Cardiac muscle cell (in vitro differentiated cells and primary cell): Measurements from ENCODE around the gene SLC25A21. TPM values are rescaled to one million over a fixed set of nuclear protein-coding genes. Genes with fewer than 3 reads are reported as not detected.

Experiments used
- DNase-seq, 2 donors: peaks; one replicate each; pipeline versions ENCODE4 v3.0.0 to v3.0.0-alpha.2; 2010 to 2017; ENCODE audit warnings: low read depth in 1 of 2, low spot score in 1 of 2
- H3K27ac ChIP-seq: fragments of 200-600 bp; sonication (generic); 2 replicates; pipeline ENCODE4 v1.5.1; 2016
- H3K27me3 ChIP-seq: fragments of 200-600 bp; sonication (generic); 2 replicates; pipeline ENCODE4 v1.6.0; 2016; ENCODE audit warnings: control low read depth
- H3K36me3 ChIP-seq: fragments of 200-600 bp; sonication (generic); 2 replicates; pipeline ENCODE4 v1.5.1; 2016; ENCODE audit warnings: control low read depth
- H3K4me1 ChIP-seq: fragments of 200-600 bp; sonication (generic); 2 replicates; pipeline ENCODE4 v1.8.1; 2017; ENCODE audit warnings: low read depth, mild to moderate bottlenecking, mixed run types
- H3K4me3 ChIP-seq: fragments of 200-600 bp; sonication (generic); 2 replicates; pipeline ENCODE4 v1.5.1; 2016; ENCODE audit warnings: mild to moderate bottlenecking
- H3K9me3 ChIP-seq: fragments of 200-600 bp; sonication (generic); 2 replicates; pipeline ENCODE4 v1.5.1; 2017; ENCODE audit warnings: low read depth, mild to moderate bottlenecking, control low read depth
- CTCF ChIP-seq: IDR thresholded peaks from 2 replicates; pipeline ENCODE4 v1.5.1; 2012; ENCODE audit warnings: low read depth, mild to moderate bottlenecking, low read length
- polyA plus RNA-seq: library from polyadenylated mRNA; unstranded; fragments of >200 nt; fragmentation: Nextera tagmentation; extraction: Ambion mirVana; gene quantifications from 2 replicates; pipeline ENCODE4 v1.2.1, GENCODE V29; 2016
- total RNA-seq: library from RNA; depleted of rRNA; stranded (reverse); fragments of >200 nt; gene quantifications from 2 replicates; pipeline ENCODE4 v1.2.3, GENCODE V29; 2016

SLC25A21 gene
- total and polyA plus RNA-seq, 2 experiments from 2014 or later = 0.63 to 8.4 TPM

- no peaks in the 10 kb centered on the region for H3K4me1 ChIP-seq
- no peaks in the 10 kb centered on the region for H3K36me3 ChIP-seq
- H3K9me3 ChIP-seq = no peaks in the 10 kb centered on the region
- no peak for TF ChIP-seq CTCF
- H3K27ac ChIP-seq = no peak overlapping the region
- H3K4me3 ChIP-seq = no peak overlapping the region
- DNase-seq = peak in 1 of 2 donors; percentile 33
- no peaks in the 10 kb centered on the region for H3K27me3 ChIP-seq
Measured at GRCh38 chr14:37142835-37143401, 29.5 kb downstream of the SLC25A21 start.

GRCh38 chr14:37140176-37140575 lies 32.2 kb downstream of the SLC25A21 start:
- H3K4me1 ChIP-seq = no peaks in the 10 kb centered on the region
- H3K9me3 ChIP-seq = no peaks in the 10 kb centered on the region
- H3K27me3 ChIP-seq = no peaks in the 10 kb centered on the region
- no peak for TF ChIP-seq CTCF
- H3K4me3 ChIP-seq = no peak overlapping the region
- H3K27ac ChIP-seq = no peak overlapping the region
- DNase-seq = no peak
- H3K36me3 ChIP-seq = no peaks in the 10 kb centered on the region

GRCh38 chr14:37139710-37140109 lies 32.7 kb downstream of the SLC25A21 start:
- no peak for DNase-seq
- Histone ChIP-seq H3K9me3 (no peaks in the 10 kb centered on the region), H3K4me1 (no peaks in the 10 kb centered on the region), H3K27me3 (no peaks in the 10 kb centered on the region), H3K27ac (no peak overlapping the region), H3K36me3 (no peaks in the 10 kb centered on the region), H3K4me3 (no peak overlapping the region)
- TF ChIP-seq CTCF = no peak

- no peaks in the 10 kb centered on the region for H3K9me3 ChIP-seq
- H3K27ac ChIP-seq = no peak overlapping the region
- TF ChIP-seq CTCF = no peak
- no peaks in the 10 kb centered on the region for H3K4me1 ChIP-seq
- no peaks in the 10 kb centered on the region for H3K36me3 ChIP-seq
- H3K27me3 ChIP-seq = no peaks in the 10 kb centered on the region
- H3K4me3 ChIP-seq = no peak overlapping the region
- DNase-seq = no peak
Measured at GRCh38 chr14:37138898-37139297, 33.5 kb downstream of the SLC25A21 start.

GRCh38 chr14:37133284-37133913 lies 39.0 kb downstream of the SLC25A21 start:
- Histone ChIP-seq H3K9me3 (no peaks in the 10 kb centered on the region), H3K4me1 (no peaks in the 10 kb centered on the region), H3K27me3 (no peaks in the 10 kb centered on the region), H3K27ac (no peak overlapping the region), H3K4me3 (no peak overlapping the region), H3K36me3 (no peaks in the 10 kb centered on the region)
- DNase-seq = no peak
- TF ChIP-seq CTCF = no peak
